ENCODE results near the gene LRBA.
"Not testable (repeated sequence)": the region's sequence is repeated elsewhere in the genome, so short reads cannot be mapped to it uniquely, and the experiment has no call there.

Gene LRBA

DNA sequence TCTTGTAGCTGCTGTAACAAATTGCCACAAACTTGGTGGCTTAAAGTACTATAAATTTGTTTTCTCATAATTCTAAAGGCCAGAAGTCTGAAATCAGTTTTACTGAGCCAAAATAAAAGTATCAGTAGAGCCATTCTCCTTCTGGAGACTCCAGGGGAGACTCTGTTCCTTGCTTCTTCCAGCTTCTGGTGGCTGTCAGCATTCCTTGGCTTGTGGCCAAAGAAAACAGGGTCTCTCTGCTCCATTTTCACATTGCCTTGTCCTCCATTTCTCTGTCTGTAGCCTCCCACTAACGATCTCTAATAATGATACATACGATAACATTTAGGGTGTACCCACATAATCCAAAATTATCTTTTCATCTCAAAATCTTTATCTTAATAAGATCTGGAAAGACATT lies 232.8 kb downstream of the LRBA start:
- DNase-seq = no peak

DNA sequence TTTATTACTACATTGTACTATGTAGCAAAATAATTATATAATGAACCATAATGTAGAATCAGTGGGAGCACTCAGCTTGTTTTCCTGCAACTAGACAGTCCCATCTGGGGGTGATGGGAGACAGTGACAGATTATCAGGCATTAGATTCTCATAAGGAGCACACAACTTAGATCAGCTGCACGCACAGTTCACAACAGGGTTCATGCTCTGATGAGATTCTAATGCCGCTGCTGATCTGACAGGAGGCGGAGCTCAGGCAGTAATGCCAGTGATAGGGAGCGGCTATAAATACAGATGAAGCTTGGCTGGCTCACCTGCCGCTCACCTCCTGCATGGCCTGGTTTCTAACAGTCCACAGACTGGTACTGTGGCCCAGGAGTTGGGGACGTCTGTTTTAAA lies 233.9 kb downstream of the LRBA start:
- DNase-seq = no peak

DNA sequence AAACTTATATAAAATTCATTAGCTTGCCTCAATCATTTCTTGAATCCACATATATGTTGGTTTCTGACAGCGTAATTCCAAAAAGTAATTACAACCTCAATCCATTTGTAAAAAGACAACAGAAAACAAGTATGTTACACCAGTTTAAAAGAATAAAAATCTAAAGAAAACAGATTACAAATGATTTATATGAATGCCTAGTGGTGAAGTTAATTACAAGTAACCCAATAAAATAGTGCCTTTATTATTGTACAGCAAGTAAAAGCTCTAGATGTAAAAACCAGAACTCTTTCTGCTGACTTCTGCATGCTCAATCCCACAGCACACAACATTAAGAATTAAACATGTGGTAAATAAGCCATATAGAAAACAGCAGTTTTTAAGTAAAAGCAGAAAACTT lies 235.4 kb downstream of the LRBA start:
- no peak for DNase-seq

DNA sequence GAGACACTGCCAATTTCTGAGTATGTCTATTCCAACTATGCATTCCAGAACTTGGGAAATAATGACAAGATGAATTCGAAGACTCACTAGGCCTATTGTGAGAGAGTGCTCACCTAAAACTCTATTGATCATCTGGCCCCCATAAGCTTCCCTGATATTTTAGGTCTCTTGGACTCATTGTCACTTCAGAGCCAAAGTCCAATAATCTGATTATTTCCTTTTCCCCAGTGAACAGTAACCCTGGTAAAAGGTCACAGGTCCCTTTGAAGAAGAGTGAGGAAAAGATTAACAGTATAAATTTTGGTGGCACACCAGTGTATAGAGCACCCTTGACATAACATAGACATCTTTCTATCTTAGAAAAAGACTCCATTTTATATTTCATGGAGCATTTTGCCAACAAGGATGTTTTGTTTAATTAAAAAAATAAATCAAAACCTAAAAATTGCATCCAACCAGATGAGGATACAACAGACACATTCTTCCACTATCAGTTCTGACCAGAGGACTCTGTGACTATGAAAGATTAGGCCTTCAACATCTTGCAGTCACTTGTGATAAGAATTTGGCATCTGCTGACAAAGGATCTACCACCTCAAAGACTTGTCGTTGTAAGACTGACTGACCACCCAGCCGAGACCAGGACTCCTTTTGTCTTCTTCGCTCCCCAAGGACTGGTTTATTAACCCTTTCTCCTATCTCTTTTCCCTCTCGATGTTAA lies 241.2 kb downstream of the LRBA start:
- no peak for DNase-seq

DNA sequence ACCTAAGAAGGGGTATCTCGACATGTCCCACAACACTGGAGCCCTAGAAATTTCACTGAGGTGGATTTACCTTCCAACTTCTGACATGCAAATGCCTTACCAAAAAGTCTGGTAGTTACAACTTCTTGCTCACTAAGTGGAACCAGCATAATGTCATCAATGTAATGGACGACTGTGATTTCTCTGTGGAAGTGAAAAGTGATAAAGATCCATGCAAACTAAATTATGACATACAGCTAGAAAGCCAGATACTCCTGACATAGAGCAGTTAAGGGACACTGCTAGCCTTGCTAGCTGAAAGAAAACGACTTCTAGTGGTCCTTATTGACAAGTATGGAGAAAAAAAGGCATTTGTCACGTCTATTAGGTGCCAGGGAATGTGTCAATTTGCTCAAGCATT lies 242.1 kb downstream of the LRBA start:
- DNase-seq = no peak

DNA sequence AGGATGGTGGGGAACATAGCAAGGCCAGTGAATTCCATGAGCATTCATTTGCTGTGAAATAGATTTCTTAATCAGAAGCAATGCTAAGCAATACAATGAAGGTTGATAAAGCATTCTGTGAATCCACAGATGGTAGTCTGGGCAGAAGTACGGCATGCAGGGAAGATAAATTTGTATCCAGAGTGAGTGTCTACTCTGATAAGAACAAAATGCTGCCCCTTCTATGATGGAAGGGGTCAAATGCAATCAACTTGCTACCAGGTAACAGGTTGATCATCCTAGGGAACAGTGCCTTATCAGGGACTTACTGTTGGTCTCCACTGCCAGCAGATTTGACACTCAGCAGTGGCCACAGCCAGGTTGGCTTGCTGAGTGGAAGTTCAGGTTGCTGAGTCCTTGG lies 243.7 kb downstream of the LRBA start:
- DNase-seq = no peak

DNA sequence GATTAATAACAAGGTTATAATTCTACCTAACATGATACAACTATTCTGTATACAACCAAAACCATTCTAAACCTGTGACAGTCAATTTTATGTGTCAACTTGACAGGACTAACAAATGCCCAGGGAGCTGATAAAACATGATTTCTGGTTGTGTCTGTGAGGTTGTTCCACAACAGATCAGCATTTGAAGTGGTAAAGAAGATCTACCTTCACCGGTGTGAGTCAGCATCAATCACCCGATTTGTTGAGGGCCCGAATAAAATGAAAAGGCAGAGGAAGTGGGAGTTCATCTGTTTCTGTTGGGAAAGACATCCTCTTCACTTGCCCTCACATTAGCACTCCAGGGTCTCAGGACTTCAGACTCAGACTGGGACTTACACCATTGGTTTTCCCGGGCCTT lies 245.2 kb downstream of the LRBA start:
- no peak for DNase-seq

DNA sequence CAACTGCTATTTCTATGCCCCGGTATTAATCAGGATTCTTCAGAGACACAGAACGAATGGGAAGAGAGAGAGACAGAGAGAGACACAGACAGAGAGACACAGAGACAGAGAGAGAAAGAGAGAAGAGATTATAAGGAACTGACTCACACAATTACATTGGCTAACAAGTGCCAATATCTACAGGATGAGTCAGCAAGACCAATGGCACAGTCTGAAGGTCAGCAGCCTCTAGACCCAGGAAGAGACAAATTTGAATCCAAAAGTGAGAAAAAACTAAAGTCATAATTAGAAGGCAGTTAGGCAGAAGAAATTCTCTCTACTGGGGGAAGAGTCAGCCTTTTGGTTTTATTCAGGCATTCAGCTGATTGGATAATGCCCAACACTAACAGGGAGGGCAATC lies 245.8 kb downstream of the LRBA start:
- DNase-seq = no peak

DNA sequence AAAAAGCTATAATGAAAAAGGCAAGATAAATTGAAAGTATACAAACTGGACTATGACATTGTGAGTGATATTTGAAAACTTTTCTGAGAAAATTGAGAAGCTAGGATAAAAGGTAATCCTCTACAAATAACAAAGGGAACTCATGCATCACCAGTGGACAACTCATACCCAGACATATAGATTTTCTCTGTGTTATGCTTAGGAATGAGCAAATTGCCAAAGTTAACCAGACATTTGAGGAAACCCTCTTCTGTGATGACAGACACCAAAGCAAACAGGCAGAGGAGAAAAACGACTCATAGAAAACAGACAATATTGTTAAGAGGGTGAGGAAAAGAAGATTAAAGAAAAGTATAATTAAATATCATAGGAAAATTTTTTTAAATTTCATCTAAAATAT lies 246.6 kb downstream of the LRBA start:
- no peak for DNase-seq

DNA sequence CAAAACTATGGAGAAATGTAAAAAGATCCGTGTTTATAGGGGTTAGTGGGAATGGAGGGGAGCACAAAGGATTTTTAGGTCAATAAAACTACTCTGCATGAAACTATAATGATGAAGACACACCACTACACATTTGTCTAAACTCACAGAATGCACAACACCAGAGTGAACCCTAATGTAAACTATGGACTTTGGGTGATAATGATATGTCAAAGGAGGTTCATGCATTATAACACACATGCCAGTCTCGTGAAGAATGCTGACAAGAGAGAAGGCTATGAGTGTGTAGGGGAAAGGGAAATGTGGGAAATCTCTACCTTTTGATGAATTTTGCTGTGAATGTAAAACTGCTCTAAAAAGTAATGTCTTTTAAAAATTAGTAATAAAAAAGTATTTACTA lies 249.9 kb downstream of the LRBA start:
- DNase-seq = no peak

DNA sequence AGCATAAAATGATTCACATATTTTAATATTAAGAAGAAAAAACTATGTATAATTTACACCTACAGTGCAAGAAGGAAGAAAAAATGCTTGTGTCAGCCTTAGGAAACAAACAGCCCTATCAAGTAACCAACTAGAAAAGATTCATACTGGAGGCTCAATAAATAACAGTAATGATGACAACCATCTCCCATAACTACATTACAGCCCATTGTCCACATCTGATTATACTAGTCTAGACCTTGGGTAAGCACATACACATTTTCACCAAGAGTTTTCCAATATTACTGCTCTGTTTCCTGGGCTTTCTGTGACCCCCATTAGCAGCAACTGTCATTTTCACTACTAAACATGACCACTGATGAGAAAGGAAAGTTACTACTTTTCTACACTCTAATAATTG lies 263.4 kb downstream of the LRBA start:
- DNase-seq = no peak

DNA sequence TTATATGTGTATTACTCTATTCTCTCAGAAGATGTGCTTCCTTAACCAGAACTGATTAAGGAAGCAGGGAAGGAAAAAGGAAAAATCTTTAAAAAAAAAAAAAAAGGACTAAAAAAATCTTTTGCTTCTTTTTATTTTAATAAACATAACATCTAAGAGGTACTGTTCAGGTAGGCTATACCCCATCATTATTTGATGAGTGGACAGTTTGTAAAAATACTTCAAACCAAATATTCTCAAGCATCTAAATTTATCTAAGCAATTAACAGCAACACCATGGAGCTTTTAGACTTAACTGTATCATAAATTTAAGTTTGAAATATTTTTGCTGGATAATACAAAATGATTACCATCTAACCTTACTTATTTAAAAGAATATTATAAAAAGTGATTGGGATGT lies 264.3 kb downstream of the LRBA start:
- DNase-seq = no peak

DNA sequence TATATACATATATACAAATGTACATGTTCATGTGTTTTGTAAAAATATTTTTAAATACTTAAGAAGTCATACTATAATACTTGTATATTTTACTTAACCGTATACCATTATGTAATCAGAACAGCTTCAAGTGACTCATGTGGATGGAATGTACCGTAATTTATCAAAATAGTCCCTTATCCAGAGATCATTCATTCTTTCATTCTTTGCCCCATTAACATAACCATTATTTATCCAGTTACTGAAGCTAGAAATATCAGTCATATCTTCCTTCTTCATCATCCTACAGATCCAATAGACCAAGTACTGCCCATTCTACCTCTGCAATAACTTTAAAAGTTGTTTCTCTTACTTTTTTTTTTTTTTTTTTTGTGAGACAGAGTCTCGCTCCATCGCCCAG lies 268.9 kb downstream of the LRBA start:
- no peak for DNase-seq

DNA sequence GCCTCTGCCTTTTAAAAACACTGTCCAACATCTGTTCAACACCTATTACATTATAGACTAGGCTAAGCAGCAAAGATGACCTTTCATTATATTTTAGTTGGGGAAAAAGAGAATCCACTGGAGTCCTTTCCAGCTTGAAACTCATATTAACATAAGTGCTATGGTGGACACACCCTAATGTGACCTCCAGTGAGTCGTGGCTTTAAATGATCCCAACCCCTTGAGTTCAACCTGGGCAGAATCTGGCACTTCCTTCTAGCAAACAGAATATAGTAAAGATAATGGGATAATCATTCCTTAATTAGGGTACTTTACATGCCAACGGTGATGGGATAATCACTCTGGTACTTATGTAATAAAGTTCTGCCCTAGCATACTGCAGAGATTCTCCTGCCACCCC lies 270.5 kb downstream of the LRBA start:
- no peak for DNase-seq

DNA sequence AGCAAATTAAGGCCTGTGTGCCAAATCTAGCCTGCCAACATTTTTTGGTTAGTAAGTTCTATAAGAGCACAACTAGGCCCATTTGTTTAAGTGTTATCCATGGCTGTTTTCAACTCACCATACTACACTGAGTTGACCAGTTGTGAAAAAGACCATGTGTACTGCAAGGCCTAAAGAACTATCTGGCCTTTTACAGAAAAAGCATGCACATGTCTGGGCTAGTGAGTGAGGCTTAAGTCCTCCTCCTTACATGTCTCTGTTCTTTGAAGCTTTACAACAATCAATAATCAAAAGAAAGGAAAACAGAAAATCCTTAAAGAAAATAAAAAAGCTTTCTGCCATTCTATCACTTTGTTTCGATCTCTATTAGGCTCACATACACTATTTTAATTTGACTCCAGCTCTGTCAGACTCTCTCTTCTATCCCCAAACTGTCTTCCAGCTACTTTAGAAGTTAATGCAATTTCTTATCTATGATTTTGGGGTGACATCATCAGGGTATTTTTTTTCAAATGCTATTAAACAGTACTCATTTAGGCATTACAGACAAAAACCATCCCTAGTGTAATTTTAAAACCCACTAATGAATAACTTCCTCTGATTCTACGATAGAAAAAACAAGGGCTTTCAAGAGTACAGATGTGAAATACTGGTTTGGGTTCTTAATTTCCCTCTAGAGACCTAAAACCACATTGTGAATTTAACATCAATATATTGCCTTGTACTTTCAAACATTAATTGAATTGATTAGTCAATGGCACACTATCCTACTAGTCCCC lies 271.3 kb downstream of the LRBA start:
- DNase-seq = no peak

DNA sequence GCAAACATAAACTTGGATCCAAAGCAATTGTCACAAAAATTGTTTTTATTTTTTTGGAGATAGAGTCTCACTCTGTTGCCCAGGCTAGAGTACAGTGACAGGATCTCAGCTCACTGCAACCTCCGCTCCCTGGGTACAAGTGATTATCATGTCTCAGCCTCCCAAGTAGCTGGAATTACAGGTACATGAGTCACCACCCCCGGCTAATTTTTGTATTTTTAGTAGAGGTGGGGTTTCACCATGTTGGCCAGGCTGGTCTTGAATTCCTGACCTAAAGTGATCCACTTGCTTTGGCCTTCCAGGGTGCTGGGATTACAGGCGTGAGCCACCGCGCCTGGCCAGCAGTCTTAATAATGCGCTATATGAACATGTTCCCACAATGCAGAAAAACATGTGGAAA lies 272.2 kb downstream of the LRBA start:
- not testable (repeated sequence) for DNase-seq

DNA sequence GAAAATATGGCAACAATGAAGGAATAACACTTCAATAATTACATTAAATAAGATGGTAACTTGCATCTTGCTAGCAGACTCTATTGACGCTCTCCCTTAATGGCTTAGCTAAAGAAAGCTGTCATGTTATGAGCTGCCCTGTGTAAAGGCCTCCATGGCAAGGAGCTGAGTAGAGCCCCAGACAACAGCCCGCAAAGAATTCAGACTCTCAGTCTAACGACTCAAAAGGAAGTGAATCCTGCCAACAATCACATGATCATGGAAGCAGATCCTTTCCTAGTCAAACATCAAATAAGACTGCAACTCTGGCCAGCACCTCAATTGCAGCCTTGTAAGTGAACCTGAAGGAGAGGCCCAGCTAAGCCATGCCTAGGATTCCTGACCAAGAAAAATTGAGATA lies 275.5 kb downstream of the LRBA start:
- no peak for DNase-seq

DNA sequence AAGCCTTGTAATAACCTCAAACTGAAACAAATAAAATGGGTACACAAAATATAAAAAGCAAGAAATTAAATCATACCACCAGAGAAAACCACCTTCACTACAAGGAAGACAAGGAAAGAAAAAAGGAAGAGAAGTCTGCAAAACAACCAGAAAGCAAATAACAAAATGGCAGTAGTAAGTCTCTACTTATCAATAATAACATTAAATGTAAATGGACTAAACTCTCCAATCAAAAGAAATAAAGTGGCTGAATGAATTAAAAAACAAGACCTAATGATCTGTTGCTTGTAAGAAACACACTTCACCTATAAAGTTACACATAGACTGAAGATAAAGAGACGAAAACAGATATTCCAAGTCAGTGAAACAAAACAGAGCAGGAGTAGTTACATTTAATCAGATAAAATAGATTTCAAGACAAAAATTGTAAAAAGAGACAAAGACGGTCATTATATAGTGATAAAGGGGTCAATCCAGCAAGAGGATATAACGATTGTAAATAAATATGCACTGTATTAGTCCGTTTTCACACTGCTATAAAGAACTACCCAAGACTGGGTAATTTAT lies 289.0 kb downstream of the LRBA start:
- DNase-seq = no peak

DNA sequence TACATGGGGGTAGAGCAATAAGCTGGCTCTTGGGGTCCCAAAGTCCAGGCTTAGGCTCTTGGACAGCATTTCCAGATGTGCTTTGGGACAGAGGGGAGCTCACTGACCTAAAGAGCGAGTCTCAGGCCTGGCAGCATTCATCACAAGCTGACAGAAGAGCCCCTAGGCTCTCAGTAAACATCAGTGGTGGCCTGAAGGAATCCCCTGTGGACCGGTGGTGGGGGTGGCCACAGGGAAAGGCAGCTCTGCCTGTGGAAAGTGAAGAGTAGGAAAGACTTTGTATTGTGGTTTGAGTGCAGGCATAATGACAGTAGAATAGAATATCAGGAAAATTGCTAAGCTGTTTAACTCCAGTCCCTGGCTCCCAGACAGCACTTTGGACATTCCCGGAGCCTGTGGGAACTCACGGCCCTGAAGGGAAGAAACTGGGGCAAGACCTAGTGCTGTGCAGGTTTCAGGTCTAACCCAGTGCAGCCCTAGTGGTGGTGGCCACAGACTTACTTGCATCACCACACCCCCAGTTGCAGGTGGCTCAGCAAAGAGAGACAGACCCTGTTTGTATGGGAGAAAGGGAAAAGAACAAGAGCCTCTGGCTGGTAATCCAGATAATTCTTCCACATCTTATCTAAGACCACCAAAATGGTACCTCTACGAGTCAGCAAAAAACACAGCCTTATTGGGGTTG lies 291.2 kb downstream of the LRBA start:
- no peak for DNase-seq

DNA sequence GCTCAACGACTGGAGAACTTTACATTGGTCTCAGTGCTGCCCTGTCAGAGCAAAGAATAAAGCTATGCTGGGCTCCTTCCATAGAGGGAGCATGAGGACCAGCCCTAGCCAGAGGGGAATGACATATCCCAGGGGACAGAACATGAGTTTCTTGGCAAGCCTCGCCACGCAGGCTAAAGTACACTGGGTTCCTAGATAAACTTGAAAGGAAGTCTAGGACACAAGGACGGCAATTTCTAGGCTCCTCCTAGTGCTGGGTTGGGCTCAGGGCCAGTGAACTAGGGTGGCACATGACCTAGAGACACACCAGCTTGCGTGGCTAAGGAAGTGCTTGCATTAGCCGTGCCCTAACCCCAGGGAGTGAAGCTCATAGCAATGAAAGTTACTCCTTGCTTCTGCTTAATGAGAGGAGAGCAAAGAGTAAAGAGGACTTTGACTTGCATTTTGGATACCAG lies 292.1 kb downstream of the LRBA start:
- no peak for DNase-seq

DNA sequence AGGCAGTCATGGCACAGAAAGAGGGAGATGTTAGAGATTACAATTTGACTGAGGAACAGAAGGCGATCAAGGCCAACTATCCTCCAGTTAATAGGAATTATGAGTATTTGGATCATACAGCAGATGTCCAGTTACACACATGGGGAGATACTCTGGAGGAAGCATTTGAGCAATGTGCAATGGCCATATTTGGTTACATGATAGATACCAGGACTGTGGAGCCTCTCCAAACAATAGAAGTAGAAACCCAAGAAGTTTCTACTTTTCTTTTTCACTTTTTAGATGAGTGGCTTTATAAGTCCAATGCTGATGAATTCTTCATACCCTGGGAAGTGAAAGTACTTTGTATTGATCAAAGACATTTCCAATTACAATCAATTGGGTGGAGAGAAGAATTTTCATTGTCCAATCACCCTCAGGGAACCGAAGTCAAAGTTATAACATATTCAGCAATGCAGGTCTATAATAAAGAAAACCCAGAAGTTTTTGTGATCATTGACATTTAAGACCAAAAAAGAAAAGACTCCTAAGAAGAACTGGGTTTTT lies 294.0 kb downstream of the LRBA start:
- DNase-seq = no peak

DNA sequence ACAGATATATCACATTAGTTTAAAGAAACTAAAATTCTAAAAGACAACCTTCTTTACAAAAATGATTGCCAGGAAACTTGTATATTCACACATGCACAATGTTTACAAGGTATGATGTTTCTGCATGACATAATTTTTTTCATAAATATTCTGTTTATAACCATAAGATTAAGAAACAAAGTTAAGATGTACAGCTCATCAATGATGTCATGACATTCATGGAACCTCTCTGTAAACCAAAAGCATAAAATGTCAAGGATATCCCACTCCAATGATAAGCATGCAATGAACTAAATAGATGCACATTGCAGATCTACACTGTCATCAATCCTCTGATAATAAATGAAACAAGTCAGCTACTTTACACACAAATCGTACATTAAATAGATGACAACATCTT lies 297.1 kb downstream of the LRBA start:
- DNase-seq = no peak
